Kidney epithelial cell (primary cell): ENCODE results near the gene FGF18. TPM values are rescaled to one million over a fixed set of nuclear protein-coding genes. Genes with fewer than 3 reads are reported as not detected.
"Not testable (repeated sequence)": the region's sequence is repeated elsewhere in the genome, so short reads cannot be mapped to it uniquely, and the experiment has no call there.

ENCODE experiments used
- DNase-seq: peaks from one replicate; pipeline ENCODE4 v3.0.0-alpha.2; 2010; ENCODE audit warnings: low read depth
- H3K27me3 ChIP-seq: 2 replicates; pipeline ENCODE4 v1.6.0; 2011; ENCODE audit warnings: low read length; ENCODE audit not compliant: control insufficient read depth, insufficient read depth
- H3K36me3 ChIP-seq: 2 replicates; pipeline ENCODE4 v1.5.1; 2011; ENCODE audit warnings: low read length; ENCODE audit not compliant: control insufficient read depth, insufficient read depth
- H3K4me3 ChIP-seq: 2 replicates; pipeline ENCODE4 v1.5.1; 2011; ENCODE audit warnings: low read depth, mild to moderate bottlenecking, control low read depth, low read length
- CTCF ChIP-seq: IDR thresholded peaks from 2 replicates; pipeline ENCODE4 v1.5.1; 2011; ENCODE audit warnings: mild to moderate bottlenecking, moderate library complexity, low read length, control low read depth, inconsistent platforms; ENCODE audit not compliant: insufficient read depth, poor library complexity, severe bottlenecking
- total RNA-seq: library from RNA; depleted of rRNA; stranded (reverse); fragments of >200 nt; gene quantifications from 2 replicates; pipeline ENCODE4 v1.2.3, GENCODE V29; 2015

Gene FGF18
- total RNA-seq, 1 donor from 2014 or later, result not detected

GRCh38 chr5:171494452-171495121, 75.1 kb downstream of the FGF18 start:
- peak; percentile 42 for DNase-seq
- no peak for TF ChIP-seq CTCF
- Histone ChIP-seq H3K4me3 (no peak overlapping the region), H3K27me3 (no peaks in the 10 kb centered on the region), H3K36me3 (no peaks in the 10 kb centered on the region)

DNA sequence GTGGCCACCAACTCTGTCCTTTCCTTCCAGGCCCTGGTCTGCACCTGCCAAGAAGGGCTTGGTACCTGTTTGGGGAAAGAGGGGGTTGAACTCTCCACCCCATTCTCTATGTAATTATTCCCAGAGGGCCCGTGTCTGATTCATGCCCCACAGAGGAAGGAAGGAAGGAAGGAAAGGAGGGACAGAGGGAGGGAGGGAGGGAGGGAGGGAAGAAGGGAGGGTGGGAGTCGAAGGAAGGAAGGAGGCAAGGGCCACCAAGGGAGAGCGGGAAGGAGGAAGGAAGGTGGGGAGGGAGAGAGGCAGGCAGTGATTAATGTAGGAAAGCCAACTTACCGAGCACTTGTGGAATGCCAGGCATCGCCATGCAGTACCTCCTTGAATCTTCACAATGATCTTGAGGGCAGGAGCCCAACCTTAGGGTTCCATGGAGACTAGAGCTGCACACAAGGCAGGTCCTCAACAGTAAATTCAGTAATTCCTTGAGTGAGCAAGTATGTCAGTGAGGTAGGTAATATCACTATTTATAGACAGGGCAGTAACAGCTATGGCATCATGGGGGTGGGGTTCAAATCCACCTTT, 75.8 kb downstream of the FGF18 start:
- Histone ChIP-seq H3K36me3 (no peaks in the 10 kb centered on the region), H3K27me3 (no peaks in the 10 kb centered on the region), H3K4me3 (no peak overlapping the region)
- peak; percentile 54 for DNase-seq
- TF ChIP-seq CTCF, result no peak

- no peak for DNase-seq
- no peak for TF ChIP-seq CTCF
- Histone ChIP-seq H3K4me3 (no peak overlapping the region), H3K36me3 (no peaks in the 10 kb centered on the region), H3K27me3 (no peaks in the 10 kb centered on the region)
Observed at GRCh38 chr5:171496456-171496855, 77.0 kb downstream of the FGF18 start.

- DNase-seq, H3K27me3 ChIP-seq, H3K4me3 ChIP-seq, H3K36me3 ChIP-seq: not testable (repeated sequence)
Observed at GRCh38 chr5:171497494-171497893, 78.0 kb downstream of the FGF18 start.

- no peaks in the 10 kb centered on the region for H3K36me3 ChIP-seq
- no peaks in the 10 kb centered on the region for H3K27me3 ChIP-seq
Observed at GRCh38 chr5:171498166-171498565, 78.7 kb downstream of the FGF18 start.

GRCh38 chr5:171499611-171500010, 80.2 kb downstream of the FGF18 start:
- TF ChIP-seq CTCF, result no peak
- DNase-seq, result no peak
- H3K4me3 ChIP-seq, result no peak overlapping the region
- H3K27me3 ChIP-seq, result no peaks in the 10 kb centered on the region
- no peaks in the 10 kb centered on the region for H3K36me3 ChIP-seq

More at GRCh38 chr5:171498166-171498565, 78.7 kb downstream of the FGF18 start:
- no peak for DNase-seq
- TF ChIP-seq CTCF, result no peak
- no peak overlapping the region for H3K4me3 ChIP-seq
